Measurements from ENCODE around the gene GSC2.

The GSC2 gene

DNA sequence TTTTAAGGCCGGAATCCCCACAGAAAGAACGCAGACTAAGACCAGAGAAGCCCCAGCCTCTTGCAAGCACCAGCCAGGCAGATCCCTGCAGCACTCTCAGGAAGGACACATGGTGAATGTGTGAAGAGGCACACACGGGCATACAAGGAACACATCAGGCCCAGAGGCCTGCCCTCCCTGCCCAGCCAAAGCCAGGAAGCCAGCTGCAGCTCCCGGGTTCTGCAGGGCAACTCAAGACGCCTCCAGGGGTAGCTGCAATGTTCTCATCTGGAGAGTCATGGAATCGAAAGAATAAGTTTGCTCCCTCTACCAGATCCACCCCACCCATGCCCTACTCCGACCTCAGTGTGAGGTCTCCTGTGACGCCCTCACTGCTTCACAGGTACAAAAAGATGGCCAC, 30.1 kb downstream of the GSC2 start:
- no peak for DNase-seq (ENCODE audit: low spot score)

DNA sequence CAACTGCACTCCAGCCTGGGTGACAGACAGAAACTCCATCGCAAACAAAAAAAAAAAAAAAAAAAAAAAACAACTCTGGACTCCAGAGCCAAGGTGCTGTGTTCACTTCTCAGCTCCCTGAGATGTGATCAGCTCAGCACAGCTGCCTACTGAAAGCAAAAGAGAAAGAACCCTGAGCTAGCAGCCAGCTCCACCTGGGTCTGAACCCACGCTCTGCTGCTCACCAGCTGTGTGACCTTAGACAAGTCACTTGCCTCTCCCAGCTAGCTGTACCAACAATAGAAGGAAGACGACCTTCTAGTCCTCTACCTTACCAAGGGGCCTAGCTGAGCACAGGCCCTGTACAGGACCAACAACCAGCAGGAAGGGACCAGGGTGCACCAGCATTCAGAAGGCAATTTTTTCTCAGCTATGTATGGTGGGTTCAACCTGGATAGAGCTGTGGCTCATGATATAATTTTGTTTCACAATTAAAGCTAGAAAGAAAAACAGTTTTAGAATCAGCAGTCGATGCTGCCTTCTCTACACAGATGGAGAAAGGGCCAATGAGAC, 31.7 kb downstream of the GSC2 start:
- DNase-seq (ENCODE audit: low spot score) = no peak

DNA sequence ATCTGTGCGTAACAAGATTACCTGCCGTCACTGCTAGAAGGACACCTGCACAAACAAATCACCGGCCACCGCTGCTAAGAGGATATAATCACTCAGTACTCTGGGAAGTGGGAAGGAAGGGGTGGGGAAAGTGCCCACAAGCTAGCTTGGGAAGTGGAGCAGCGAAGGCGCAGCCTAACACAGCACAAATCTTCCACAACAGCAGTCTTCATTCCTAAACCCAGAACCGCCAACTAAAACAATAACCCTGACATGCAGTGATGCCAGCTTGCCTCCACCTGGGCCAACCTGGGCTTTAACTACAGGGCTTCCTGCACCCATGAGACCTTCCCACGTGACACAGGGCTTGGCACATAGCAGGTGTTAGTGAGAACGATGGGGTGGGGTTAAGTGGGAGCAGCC, 33.0 kb downstream of the GSC2 start:
- no peak for DNase-seq (ENCODE audit: low spot score)

DNA sequence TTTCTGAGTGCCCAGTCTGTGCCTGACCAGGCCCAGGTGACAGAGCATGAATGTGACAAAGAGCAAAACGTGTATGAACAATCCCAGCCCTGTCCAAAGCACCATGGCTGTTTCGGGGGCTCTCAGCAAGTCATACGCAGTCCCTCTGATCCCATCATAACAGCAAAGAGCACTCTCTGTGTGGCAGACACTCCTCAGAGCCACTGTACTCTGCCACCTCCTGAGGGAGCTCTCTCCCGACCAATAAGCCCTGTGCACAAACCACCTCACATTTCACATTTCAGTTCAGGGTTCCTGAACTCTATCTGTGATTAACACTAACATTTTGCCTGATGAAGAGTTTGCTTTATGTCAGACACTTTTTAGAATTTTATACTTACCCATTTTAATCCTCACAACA, 34.5 kb downstream of the GSC2 start:
- DNase-seq (ENCODE audit: low spot score) = no peak

DNA sequence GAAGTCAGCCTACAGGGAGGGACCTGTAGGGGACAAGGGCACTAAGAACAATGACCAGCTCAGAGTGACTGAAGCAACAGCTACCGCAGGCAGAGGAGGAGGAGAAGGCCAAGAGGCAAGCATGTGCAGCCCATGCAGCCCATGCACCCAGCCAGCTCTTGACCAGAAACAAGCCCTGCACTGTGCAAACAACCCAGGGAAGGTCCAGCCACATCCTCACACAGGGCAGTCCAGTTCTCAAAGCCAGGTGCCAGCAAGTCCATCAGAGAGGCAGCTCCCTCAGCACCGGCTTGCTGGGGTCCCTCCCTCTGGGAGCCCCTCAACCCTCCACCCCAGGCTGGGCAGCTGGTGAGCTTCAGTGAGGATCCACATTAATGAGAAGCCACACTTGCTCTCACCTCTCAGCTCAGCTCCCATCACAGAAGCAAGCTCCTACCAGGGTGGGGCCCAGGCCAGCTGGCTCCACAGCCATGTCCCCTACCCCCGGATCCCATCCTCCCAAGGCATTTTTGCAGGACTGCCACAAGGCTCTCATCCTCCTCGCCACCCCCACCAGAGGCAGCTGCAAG, 35.0 kb downstream of the GSC2 start:
- no peak for DNase-seq (ENCODE audit: low spot score)

DNA sequence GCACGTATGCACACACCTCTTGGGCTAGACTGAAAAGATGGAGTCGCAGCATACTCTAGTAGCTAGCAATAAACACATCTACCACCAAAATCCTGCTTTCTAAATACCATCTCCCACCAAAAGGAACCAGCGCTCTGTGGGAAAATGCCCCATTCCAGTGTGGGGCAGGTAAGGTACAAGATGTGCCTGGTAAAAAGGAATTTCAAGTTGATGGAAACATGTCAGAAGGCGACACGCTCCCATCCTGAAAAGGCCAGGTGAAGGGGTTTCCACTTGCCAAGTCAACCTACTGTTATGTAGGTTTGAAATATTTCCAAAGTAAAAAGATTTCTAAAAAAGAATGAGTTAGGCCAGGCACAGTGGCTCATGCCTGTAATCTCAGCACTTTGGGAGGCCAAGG, 36.7 kb downstream of the GSC2 start:
- no peak for DNase-seq (ENCODE audit: low spot score)

DNA sequence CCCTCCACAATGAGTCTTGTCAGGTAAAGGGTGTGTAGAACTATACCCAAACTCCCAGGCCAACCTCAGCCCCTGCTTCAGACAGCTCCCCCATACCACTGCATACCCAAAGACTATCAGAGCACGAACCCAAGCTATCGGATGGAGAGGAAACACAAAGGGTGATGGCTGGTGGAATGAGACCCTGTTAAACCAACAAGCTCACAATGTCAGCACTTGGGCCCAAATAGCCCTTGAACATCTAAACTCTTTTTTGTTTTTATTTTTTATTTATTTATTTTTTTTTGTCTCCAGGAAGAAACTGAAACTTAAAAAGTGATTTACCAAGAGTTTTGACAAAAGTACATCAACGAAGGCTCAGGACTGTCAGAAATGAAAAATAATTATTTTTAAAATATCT, 38.5 kb downstream of the GSC2 start:
- no peak for DNase-seq (ENCODE audit: low spot score)

DNA sequence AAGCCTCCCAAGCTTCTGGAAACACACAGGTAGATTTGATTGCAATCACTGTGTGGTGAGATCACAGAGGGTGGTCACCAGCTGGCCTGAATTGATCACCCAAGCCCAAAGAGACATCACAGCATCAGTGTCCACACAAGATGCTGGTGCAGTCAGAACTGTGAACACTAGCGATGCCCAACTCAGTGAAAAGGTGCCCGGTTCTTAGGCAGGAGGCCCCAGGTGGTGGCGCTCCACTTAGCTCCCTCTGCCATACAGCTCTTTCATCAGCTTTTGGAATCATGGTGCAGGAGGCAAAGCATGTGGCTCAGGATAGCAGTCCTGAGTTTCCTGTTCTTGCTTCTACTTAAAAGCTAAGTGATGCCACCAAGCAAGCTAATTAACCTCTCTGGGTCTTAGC, 39.0 kb downstream of the GSC2 start:
- DNase-seq (ENCODE audit: low spot score) = no peak

DNA sequence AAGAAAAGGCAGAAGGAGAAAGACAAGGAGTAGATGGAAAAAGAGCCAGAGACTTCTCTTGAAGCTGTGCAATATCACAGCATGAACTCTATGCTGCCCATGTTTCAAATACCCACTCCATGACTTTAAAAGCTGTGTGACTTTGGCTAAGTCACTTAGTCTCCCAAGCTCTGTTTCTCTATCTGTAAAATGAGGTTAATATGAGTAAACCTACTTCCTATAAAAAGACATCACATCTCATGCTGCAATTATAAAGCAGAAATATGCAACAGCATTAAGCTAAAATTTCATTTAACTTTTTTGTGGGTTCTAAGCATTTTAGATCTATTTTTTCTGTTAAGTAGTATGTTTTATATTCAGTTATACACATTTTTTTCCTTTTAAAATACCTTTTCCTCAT, 39.4 kb downstream of the GSC2 start:
- DNase-seq (ENCODE audit: low spot score) = no peak

DNA sequence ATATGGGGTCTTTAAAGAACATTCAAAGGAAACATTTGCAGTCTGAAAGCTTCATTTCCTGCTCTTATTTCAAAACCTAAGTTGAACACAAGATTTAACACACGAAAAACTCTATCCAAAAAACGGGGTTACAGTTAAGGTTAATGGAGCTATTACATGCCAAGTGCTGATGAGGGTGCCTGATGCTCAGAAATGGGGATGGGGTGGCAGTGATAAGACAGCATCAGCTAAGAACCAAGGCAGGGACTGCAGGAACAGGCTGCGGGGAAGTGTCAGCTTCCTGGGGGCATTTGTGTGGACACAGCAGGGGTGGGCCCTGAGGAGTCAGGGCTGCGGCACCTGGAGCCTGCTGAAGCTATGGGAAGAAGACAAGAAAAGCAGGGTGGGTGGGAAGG, 40.0 kb downstream of the GSC2 start:
- DNase-seq (ENCODE audit: low spot score) = no peak

DNA sequence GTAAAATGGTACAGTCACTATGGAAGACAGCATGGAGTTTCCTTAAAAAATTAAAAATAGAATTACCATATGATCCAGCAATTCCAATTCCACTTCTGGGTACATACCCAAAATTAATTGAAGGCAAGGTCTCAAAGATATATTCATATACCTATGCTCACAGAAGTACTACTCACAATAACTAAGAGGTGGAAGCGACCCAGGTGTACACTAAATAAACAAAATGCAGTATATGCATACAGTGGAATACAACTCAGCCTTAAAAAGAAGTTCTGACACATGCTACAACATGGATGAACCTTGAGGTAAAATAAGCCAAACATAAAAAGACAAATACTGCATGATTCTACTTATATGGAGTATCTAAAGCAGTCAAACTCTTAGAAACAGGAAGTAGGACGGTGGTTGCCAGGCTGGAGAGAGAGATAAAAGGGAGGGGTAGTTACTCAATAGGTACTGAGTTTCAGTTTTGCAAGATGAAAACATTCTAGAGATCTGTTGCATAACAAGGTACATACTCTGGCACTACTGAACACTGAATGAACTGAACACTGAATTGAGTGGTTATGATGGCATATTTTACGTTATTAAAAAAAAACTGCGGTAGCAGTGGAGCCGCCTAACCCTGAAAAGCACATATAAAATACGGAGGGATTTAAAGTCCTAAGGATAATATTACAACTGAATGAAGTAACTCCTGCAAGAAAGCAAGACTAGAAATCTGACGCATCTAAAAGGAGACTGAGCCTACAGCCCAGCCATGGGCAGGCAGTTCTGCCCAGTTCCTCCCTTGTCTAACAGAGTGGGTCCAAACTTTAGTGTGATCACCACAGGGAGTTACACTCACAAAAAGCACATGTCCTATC, 40.7 kb downstream of the GSC2 start:
- no peak for DNase-seq (ENCODE audit: low spot score)

DNA sequence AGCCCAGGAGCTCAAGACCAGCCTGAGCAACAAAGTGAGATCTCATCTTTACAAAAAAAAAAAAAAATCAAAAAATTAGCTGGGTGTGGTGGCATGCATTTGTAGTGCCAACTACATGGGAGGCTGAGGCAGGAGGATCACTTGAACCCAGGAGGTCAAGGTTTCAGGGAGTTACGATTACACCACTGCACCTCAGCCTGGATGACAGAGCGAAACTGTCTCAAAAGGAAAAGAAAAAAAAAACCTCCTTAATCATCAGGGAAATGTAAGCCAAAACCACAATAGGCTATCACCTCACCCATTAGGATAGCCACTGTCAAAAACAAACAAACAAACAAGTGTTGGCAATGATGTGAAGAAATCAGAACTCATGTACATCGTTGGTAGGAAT, 41.3 kb downstream of the GSC2 start:
- no peak for DNase-seq (ENCODE audit: low spot score)

DNA sequence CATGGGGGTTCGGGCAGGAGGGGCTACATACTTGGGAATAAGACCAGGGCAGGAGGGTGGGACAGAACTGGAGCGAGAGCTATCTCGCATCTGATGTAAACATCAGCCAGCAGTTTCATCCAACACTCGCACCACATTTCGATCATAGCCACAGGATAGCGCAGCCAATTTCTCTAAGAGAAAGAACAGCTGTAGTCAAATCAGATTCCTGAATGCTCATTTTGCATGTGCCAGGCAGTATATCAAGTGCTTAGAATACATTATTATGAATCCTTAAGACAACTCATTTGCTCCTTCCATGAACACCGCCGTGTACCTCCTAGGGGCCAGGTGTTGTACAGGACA, 42.4 kb downstream of the GSC2 start:
- DNase-seq (ENCODE audit: low spot score) = no peak

DNA sequence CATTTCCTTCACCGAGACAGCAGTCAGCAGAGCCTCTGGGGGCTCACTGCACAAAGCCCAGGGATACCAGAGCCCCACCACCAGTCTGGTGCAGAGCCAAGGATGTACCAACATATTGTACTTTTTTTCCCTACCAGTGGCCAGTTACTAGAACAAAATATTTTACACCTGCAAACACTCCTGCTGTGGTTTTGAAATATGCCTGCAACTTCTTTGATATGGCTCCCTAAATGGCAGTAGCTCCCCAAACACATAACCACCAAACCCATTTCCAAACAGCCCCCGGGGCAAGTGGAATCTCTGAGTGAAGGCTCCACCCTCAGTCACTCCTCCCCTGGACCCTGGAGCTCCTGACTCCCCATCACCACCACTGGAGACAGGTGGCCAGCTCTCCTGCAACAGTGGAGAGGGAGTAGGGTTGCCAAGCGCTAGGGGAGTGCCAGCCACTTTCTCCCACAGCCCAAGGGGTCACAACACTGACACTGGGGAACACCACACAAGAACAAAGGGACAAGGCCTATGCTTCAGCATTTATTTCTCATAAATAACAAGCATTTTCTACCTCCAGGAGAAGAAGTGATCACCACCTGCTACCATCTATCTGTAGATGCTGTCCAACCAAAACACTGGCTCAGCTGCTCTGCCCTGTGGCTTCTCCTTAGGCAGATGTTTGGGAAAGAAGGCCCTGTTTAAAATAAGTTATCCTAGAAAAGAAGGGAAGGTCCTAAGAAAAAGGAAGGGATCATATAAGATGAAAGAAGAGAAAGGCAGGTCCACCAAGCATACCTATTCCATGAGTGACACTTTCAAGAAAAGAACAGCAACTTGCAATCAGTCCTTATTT, 43.0 kb downstream of the GSC2 start:
- DNase-seq (ENCODE audit: low spot score) = no peak

DNA sequence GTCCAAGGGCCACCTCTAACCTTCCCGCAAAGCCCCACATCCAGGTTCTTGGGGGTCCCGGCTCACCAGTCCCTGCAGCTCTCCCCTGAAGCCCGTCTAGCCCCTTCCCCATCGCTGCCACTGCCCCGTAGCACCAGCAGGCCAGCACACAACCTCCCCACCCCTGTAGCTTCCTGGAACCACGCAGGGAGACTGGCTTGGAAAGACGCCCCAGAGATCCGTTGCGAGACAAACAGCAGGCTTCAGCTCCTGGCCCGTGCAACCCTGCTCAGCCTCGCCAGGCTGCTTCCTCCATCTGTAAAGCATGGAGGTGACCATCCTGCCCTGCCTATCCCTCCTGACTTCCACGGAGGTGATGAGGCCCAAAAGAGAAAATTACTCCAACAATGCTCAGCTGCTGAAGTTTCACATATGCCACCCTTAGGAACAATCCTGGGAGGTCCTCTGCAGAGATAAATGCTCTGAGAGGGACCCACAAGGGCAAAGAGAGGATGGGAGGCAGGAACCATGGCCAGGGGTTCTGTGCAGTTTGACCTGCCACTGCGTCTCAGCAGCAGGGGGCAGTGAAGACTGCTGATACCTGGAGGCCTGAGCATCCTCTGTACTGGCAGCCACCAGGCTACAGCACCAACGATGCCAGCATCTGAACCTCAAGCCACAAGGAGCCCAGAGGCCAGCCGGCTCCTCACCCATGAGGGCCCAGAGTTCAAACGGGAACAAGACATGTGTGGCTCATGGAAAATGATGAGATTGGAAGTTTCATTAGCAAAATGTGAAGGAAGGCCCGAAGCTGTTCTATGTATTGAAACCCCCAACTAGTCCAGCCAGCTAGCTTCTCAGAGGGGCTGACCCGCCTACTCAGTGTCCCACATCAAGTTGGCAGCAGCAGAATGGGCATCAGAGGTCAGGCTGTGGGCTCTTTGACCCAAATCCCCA, 44.0 kb downstream of the GSC2 start:
- DNase-seq (ENCODE audit: low spot score) = no peak

DNA sequence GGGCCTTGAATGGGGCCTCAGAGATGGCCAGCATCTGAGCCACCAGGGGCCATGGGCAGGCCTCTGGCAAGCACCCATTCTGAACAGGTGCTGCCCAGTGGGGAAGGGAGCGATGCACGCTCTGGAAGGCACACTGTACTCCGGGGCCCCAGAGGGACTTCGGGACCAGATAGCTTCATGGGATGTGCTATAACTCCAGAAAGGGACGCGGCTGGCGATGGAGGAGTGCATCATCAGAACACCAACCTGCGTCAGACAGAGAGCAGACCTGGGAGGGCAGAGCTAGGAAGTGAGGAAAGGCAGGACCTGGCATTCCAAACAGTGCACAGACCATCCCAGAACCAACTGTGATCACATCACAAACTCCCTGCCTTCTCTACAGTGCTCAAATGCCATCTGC, 44.6 kb downstream of the GSC2 start:
- no peak for DNase-seq (ENCODE audit: low spot score)

DNA sequence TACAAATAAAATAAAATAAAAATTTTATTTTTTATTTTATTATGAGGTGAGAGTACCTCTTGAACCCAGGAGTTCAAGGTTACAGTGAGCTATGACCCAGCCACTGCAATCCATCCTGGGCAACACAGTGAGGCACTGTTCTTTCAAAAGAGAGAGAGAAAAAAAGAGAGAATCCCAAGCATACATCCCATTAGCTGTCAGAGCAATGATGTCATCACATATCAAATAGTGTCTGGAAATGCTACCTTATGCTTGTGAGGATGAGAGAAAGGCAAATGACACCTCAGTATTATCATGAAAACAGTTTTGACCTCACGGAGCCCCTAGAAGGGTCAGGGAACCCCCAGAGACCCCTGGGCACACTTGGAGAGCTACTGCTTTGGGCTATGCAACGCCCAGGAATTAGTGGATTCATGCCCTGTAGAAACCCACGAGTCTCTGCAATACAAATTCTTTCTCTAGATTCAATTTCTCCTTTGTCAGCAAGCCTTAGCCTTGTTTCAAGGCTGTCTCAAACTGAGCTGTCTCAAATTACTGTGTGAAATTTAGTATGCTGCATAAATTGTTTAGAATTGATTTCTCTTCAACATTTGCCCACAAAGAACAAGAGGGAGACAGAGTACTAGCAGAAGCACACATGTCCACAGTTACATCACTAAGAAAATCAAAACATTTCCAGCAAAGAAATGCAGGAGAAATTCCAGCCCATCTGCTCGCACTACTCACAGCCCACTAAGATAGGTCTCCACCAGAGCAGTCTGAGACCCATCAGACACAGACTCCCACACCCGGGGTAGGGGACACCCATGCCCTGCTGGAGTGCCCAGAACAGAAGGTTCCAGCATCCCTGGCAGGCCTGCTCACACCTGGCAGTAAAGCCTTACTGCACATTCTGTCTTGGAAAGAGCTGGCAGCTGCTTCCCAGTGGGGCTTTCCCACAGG, 45.9 kb downstream of the GSC2 start:
- DNase-seq (ENCODE audit: low spot score) = peak; percentile 46

DNA sequence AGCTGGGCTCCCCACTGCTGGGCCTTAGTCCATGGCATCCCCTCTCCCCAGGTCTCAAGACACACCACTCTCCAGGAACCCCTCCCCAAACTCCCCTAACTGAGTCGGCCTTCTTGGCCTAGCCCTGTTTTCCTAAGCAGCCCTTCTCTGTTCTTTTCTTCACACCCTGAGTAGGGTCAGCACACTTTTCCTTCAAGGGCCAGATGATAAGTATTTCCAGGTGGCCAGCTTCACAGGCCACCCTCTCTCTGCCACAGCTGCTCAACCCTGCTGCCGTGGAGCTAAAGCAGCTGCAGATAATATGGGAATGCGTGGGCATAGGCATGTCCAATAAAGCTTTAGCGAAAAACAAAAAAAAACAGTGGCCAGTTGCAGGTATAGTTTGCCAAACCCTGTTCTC, 51.9 kb downstream of the GSC2 start:
- no peak for DNase-seq (ENCODE audit: low spot score)

DNA sequence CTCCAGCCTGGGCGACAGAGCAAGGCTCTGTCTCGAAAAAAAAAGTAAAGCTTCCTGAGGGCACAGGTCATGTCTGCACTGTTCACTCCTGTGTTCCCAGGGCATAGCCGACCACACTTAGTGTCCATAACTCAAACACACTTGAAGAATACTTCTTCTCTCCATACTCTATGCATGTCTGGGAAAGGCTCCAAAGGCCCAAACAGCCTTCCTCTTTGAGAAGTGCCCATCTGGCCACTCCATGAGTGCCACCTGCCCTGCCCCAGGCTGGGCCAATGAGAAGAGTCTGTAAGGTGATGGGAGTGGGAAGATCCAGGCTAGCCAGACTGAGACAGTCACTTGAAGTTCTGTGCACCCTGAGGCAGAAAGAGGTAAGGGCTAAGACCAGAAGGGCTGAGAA, 52.6 kb downstream of the GSC2 start:
- no peak for DNase-seq (ENCODE audit: low spot score)
